ENCODE measurements around the gene SCAMP5. TPM values are rescaled to one million over a fixed set of nuclear protein-coding genes. Genes with fewer than 3 reads are reported as not detected.

Gene SCAMP5
- polyA plus RNA-seq, 2 of the 4 experiments (the other 2 are of a cell fraction) = 10.5 to 16.2 TPM

- no peak for TF ChIP-seq E2F6 (IDR thresholded peaks at IDR 0.05; ENCODE audit: borderline replicate concordance, low read depth)
These were observed 63.0 kb downstream of the SCAMP5 start (continued) for GRCh38 chr15:75058127-75058905.

GRCh38 chr15:75059607-75060006 is 64.2 kb downstream of the SCAMP5 start:
- WGBS (ENCODE audit: missing lambda C conversion rate) = 83% methylated on average over 5 of the region's 5 CpGs
- DNase-seq (ENCODE audit: low read depth in 1 of 2, low spot score in 1 of 2) = no peak
- no peaks in the 10 kb centered on the region for H3K9me3 ChIP-seq
- CTCF ChIA-PET = interaction anchor here (1.6 kb wide), 1 partner anchor 30 kb away, joined by 4 read pairs; no protein-coding TSS in a partner anchor
- no peaks in the 10 kb centered on the region for H3K4me1 ChIP-seq
- no peak for TF ChIP-seq PBX3 (IDR thresholded peaks at IDR 0.05)
- H3K4me3 ChIP-seq = no peak overlapping the region
- POLR2A ChIA-PET = interaction anchor here (0.7 kb wide), 1 partner anchor 92 kb away, joined by 3 read pairs; no protein-coding TSS in a partner anchor
- no peak for ATAC-seq
- no peak overlapping the region for H3K4me2 ChIP-seq
- no peak for FAIRE-seq
- H3K27ac ChIP-seq = no peak overlapping the region

GRCh38 chr15:75061272-75061671 is 65.9 kb downstream of the SCAMP5 start:
- no peak for TF ChIP-seq GATA3 (IDR thresholded peaks at IDR 0.05; ENCODE audit: borderline replicate concordance)
- TF ChIP-seq MAZ (IDR thresholded peaks at IDR 0.05; ENCODE audit: borderline replicate concordance, low read depth, low read length) = no peak
- TF ChIP-seq ZSCAN20 (CRISPR knock-in tag; IDR thresholded peaks at IDR 0.05) = no peak
- no peak for TF ChIP-seq SMC3 (IDR thresholded peaks at IDR 0.05)
- no peak for TF ChIP-seq FOXS1 (CRISPR knock-in tag; IDR thresholded peaks at IDR 0.05)
- TF ChIP-seq E2F6 (IDR thresholded peaks at IDR 0.05; ENCODE audit: borderline replicate concordance, low read depth) = no peak
- no peak for TF ChIP-seq PHF8 (IDR thresholded peaks at IDR 0.05; ENCODE audit: borderline replicate concordance, low read depth)
- no peak for TF ChIP-seq HES2 (IDR thresholded peaks at IDR 0.05)
- no peak for TF ChIP-seq RAD21 (conservative IDR thresholded peaks at IDR 0.05 in 1 of 2, IDR thresholded peaks at IDR 0.05 in 1 of 2)
- TF ChIP-seq HMGXB4 (CRISPR knock-in tag; IDR thresholded peaks at IDR 0.05; ENCODE audit: borderline replicate concordance) = no peak
- no peak for TF ChIP-seq CBX8 (IDR thresholded peaks at IDR 0.05)
- TF ChIP-seq NFE2L2 (conservative IDR thresholded peaks at IDR 0.05; ENCODE audit: low read length) = no peak
- TF ChIP-seq POLR2A (IDR thresholded peaks at IDR 0.05; ENCODE audit: low read length) = no peak
- TF ChIP-seq TFCP2L1 (CRISPR knock-in tag; IDR thresholded peaks at IDR 0.05) = no peak
- no peak for TF ChIP-seq USF2 (IDR thresholded peaks at IDR 0.05)
- TF ChIP-seq JUNB (IDR thresholded peaks at IDR 0.05) = no peak
- no peak for TF ChIP-seq BHLHE40 (IDR thresholded peaks at IDR 0.05; ENCODE audit: low read depth, low read length)
- no peak for TF ChIP-seq BCL3 (IDR thresholded peaks at IDR 0.05)
- no peak for TF ChIP-seq REST (IDR thresholded peaks at IDR 0.05)
- no peak for TF ChIP-seq HOXA7 (CRISPR knock-in tag; IDR thresholded peaks at IDR 0.05)
- no peak overlapping the region for H3K27ac ChIP-seq
- ATAC-seq (no peak), FAIRE-seq (no peak), DNase-seq (ENCODE audit: low read depth in 1 of 2, low spot score in 1 of 2) (no peak)
- ChIA-PET POLR2A (no interaction called here), CTCF (interaction anchor here (0.9 to 1.5 kb wide), 3 partner anchors 19 to 140 kb away, joined by 3 to 5 read pairs (median 5); partner anchors contain the start of gene C15orf39)
- H3K4me3 ChIP-seq = no peak overlapping the region
- H3K4me1 ChIP-seq = peaks cover 4% of the 10 kb centered on the region; the same call in 1 of the 3 replicates
- H3K9me3 ChIP-seq = no peaks in the 10 kb centered on the region
- no peak overlapping the region for H3K4me2 ChIP-seq

All from A549 (cell line).